ENCODE measurements around the gene MTURN.
A peak's percentile ranks its signal among the peaks of the same experiment; 100 is the strongest.

The MTURN gene

DNA sequence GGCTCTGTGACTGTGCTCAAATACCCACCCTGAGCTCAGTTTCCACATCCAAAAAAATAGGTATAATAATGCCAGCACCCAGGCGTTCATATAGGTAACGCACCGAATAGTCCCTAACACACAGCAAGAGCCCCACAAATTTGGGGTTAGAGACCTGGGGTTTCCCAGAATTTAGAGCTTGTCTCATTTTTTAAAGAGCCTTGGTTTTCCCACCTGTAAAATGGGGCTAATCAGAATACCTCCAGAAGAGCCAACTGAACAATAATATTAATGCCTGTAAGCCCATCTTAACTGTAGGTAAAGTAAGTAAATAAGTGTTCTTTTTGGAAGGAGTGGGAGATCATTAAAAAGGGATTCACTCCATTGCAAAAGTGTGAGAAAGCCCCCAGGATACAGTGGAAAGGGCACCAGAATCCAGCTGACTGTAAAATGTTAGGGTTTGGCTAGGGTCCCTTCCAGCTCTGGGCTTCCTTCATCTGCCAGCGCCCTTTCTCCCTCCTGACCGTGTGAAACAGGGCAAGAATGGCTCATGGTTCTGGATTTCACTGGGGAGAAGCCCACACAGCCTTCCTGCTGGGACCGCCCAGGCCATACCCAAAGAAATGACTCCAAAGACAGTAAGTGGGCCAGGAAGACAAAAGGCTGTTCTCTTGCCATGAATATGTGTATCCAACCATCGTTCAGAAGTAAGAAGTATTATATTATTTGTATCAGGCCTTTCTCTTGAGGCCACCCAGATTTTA lies 2.1 kb downstream of the MTURN start:
- no peak for DNase-seq

DNA sequence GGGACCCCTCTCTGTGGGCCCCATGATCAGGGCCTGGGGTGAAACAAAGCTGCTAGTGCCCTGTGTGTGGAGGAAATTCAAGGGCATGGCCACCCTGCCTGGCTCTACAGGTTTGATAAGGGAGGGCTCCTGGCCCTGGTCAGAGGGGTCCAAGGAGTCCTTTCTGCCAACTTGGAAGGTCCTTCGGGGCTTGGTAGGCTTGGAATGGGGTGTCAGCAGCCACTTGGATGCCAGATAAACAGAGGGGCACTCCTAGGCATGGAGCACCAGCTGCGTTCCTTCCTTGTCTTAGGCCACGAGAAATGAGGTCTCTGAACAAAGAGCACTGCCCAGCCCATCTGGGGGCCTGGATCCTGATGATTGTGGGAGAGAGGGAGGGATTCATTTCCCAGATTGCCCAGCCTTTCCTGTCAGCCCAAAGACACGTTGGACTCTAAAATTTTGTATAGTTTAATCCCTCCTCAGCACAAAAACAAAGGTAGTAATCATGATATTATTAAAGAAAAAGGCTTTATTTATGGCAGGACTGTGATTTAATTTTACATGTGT lies 5.1 kb downstream of the MTURN start:
- no peak for DNase-seq

DNA sequence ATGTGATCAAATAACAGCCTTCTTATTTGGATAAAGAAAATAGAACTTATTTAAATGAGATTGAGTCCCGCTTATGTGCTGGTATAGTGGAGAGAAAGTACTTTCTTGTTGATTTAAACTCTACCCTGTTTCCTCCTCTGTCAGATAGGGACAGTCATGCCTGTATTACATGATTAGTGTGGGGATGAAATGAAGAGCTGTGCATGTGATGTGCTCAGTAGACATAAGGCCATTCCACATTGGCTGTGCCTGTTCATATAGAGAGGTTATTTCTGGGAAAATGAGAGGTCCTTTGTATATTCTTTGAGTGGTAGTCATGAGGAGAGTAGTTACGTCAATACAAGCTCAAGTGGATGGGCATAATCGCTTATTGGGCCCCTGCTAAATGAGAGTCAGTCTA lies 5.7 kb downstream of the MTURN start:
- DNase-seq: no peak

DNA sequence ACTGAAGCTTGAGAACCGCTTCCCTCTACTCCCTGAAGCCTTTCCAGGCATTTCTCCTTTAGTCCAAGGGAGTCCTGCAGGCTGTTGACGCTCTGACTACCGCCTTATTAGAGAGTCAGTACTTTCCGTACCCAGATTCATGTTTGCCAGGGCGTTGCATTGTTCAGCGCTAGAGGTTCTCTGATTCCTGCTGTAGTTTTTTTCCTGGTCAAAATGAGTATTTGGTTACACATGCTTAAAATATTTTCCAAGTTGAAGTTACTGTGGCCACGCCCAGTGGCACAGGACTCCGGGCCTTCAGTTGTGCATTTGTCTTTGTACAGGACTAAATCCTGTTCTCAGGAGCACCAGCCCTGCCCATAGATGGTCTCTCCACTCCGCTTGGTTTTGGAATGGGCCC lies 7.9 kb downstream of the MTURN start:
- peak; percentile 5 for DNase-seq

DNA sequence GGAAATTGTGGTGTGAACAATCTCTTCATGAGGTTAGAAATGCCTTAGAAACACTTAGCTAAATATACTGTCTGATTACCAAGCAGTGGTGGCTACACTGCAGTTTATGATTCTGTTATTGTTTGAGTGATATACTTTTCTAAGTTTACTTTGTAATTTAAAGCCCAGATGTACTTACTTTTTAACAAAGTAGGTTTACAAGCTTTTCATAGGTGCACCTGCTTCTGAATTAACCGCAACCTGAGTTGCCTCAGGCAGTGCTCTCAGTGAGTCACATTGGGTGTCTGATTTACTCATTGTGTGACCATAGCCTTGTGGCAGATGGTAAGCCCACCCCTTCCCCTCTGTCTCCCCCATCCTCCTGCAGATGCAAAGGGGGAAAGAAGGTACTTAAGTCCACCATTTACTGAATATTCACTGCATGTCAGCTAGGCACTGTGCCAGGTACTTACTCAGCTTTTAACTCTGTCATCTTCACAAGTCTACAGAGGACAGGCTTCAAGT lies 9.0 kb downstream of the MTURN start:
- no peak for DNase-seq

DNA sequence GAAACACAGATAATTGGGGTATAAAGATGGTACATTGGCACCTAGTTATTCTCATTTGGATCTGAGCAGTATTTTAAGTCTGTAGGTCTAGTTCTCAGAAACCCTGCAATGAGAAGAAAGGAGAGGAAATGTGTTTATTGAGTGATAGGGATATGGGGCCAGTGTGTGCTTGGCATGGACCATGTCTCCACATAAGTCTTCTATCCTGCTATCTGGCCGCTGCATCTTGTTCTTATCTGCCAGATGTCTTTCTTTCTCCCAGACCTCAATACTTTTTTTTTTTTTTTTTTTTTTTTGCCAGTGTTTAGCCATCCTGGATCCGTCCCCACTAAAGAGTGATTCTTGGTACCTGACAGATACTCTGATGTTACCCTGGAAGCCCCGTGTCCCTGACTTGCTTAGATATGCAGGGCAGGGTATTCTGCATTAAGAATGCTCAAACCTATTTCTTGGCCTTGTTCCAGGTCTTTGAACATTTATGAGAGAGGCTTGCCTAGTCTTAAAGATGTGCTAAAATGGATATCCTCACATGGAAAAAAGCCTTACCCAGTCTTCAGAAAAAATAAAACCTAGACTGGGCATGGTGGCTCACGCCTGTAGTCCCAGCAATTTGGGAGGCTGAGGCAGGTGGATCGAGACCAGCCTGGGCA lies 10.0 kb downstream of the MTURN start:
- no peak for DNase-seq

DNA sequence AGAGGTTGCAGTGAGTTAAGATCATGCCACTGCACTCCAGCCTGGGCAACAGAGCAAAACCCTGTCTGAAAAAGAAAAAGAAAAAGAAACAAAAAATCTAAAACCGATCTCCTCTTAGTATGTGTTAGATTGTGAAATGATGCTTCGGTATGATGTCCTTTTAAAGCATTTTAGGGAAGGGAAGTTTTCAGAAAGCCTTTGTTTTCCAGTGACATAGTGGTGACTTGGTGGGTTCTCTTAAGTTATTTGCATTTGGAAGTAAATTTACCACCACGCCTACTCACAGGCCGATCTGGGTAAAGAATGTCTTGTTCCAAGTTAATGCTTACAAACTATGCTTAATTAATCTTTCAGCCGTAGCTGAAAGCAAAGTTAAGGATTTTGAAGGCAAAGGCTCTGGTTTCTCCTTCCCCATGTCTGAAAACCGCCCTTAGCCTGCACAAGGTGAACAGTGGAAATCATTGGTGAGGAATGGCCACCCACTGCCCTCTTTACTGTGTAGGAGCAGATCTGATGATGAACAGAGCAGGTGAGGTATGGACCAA lies 10.7 kb downstream of the MTURN start:
- DNase-seq: no peak

DNA sequence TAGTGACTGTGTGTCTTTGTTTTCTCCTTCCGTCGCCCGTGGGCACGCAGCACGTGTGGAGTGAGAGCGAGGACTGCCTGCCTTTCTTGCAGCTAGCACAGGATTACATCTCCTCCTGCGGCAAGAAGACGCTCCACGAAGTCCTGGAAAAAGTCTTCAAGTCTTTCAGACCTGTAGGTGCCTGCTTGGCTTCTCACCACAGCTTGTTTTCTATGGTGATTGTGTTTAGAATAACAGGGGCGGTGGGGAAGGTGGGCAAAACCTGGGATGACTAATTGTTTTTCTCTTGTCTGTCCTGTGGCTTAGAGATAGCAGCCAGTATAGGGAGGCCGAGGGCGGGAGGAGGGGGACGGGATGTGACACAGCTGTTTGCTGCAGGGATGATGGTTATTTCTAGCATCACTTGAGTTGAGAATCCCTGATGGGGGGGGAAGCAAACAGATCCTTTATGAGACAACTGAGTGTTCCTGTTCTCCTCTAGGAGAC lies 11.4 kb downstream of the MTURN start:
- no peak for DNase-seq

DNA sequence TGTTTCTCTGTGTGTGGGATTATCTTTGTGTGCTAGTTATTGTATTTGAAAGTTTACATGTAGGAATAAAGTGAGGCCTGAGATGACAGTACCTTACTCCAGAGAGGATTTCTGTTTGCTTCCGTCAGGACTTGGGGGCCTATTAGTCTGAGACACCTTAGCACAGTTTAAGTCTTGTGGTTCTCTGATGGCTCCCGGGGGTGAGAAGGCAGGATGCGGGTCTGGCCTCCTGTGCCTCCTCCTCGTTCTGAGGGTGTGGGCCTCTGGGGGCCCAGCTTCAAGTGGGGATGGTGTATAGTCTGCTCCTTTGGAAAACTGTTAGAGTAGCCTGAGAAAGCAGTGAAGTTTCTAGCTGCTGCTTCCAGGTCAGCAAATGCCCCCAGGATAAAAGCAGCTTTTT lies 12.4 kb downstream of the MTURN start:
- no peak for DNase-seq

DNA sequence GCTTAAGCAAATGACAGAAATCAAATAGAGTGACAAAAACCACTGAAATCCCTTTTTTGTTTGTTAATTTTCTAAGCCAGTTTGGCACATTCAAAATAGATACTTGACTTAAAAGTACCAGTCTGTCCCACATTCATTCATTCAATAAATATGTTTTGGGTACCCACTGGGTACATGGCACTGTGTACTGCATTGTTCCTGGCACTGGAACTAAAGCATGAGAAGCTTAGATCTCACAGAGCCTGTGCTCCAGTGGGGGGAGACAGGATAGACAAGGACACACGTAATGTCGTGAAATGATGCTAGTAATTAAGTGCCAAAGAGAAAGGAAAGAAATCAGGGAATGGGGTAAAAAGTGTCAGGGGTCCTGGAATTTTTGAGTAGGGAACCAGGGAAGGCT lies 13.0 kb downstream of the MTURN start:
- no peak for DNase-seq

DNA sequence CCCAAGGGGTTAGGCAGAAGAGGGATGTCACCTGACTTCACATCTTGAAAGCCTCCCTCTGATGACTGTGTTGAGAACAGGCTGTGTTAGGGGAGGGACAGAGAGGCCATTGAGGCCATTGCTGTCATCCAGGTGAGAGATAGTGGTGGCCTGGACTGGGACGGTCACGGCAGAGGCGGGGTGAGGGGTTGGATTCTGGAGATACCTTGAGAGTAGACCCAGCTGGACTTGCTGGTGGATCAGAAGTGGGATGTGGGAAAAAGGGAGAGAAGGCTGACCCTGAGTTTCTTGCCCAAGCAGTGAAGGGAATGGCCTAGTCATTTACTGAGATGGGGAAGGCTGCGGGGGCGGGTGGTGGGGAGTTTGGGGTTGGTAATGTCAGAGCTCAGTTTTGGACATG lies 13.6 kb downstream of the MTURN start:
- DNase-seq: no peak

DNA sequence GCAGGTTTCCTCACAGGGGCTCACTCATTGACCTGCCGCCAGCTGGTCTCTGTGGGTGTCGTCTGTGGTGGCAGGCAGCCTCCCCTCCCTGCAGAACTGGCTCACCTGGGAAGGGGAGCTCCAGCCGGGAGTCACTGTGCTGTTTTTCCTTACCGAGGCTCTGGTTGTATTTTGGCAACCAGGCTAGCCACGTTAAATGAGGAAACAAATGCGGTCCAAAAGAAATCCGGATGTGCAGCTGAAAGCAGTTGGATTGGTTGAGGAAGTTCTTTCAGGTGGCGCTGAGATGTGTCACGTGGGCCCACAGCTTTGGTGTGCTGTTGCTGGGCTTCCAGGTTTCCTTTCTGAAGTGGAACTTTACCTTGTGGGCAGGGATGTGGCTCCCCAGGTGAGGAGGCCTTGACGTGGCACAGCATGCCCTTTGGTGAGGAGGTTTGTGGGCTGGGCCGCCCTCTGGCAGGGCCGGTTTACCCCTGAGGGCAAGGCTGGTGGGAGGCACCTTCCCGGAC lies 14.2 kb downstream of the MTURN start:
- no peak for DNase-seq

DNA sequence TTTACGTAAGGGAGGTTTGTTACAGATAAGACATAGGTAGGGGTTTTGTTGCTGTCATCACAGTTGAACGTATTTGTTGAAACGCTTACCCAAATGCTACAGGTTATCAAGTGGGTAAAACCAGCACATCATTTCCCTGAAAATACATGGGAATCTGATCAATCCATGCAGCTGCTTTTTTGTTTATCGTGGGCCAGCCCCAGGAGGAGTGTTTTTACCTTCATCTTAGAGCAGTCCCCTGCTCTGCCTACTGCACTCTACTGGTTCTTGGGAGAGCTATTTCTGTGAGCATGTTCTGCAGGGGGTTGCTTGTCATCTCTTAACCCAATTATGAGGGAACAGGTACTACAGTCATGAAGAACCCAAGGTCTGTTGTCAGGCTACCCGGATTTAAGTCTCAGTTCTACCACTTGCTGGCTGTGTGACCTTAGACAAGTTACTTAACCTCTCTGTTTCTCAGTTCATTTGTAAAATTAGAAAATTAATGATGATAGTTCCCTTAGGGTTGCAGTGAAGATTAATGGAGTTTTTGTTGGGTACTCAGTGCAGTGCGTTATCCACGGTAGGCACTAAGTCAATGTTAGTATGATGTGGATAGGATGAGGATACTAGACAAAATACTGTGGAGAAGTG lies 15.0 kb downstream of the MTURN start:
- no peak for DNase-seq

DNA sequence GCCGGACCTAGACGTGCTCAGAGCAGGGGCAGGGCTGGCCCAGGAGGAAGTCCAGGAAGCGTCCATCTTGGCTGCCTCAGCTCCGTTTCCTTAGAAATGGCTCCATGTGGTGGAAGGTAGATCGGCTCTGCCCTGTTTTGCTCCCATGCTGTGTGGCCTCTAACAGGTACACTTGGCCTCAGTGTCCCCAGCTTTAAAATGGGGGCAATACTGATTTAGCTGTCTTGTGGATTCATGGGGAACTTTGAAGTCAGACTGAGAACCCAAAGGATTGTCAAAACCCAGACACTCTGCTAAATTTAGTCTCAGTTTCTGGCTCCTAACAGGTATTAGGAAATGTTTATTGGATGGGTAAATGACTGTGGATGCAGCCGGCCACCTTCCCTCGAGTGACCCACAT lies 15.9 kb downstream of the MTURN start:
- DNase-seq: no peak

DNA sequence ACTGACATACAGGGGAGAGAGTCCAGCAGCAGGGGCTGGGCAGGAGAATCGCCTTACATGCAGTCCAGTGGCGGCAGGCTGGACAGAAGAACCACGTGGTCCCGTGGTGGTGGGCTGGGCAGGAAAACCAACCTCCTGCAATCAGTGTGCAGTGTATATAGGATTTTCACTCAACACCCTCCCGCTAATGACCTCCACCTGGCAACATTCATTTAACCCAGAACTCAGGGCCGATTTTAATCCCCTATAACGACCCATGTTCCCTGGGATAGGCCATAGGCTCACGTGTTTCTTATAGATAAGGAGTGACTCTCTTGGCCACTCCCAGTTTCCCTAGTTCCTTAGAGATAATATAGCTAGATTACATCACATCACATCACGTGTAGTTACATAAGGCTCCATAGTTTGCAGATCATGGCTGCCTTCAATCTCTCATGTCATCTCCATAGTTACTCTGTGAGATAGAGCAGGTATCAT lies 19.4 kb downstream of the MTURN start:
- no peak for DNase-seq

DNA sequence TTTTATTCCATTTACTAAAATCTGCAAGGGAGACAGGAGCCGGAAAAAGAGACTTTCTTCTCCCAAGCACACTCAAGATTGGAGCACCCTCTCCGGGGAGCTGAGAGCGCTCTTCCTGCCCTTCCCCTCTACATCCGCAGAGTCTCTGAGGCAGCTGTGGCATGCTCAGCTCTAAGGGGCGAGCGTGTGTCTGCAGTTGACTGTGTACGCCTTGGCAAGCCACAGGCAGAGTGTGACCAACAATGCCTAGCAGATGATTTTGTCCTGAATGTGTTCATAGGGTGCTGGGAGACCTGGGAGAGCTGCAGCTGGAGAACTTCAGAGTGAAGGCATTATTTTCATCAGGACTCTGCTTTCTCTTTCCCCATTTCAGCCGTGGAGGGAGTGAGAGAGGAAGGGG lies 20.7 kb downstream of the MTURN start:
- no peak for DNase-seq

DNA sequence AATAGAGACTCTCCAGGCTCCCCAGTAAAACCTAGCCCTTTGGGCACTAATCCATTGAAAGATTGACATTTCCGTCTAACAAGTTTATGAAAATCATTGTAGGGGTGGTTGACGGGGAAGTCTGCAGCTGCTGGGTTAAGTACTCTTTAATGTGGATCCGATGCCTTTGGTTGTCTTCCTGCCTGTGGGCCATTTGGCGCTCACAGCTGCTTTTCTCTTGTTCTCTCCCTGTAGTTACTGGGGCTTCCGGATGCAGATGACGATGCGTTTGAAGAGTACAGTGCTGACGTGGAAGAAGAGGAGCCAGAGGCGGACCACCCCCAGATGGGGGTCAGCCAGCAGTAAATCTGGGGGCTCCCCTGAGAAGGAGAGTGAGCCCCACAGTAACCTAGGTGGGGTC lies 22.4 kb downstream of the MTURN start:
- DNase-seq: no peak

DNA sequence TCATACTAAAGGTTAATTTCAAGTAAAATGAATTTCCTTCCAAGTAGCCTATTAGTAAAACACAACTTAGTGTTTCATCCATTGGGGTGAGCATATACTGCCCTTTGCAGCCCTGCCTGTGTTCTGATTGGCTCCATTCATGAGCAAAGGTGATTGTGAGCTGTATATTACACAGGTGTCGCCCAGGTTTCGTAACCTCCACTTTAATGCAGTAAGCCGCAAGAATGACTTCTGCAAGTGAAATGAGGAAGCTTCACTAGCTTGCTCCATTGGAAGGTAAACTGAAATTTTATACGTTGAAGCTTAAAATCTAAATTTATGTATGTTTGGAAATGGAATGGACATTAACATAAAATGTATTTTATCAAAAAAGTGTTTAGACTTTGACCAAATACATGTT lies 24.4 kb downstream of the MTURN start:
- DNase-seq: no peak

DNA sequence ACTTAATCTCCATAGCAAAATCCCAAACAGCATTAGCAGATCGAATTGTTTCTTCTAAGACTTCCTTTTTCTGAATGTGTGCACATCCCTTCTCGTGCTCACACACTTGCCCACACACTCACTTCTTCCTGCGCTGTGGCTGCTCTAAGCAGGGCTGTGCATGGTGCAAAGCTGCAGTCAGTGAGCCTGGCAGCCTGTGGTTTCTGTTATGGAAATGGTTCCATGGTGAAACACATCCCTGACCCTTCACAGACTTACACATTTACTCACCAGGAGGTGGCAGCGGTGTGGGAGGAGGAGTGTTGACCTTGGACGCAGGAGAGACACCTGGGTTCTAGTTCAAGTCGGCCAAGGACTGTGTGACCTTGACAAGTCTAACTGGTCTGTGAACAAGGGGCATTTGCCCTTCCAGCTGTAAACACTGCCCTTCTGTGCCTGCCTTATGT lies 24.9 kb downstream of the MTURN start:
- no peak for DNase-seq

DNA sequence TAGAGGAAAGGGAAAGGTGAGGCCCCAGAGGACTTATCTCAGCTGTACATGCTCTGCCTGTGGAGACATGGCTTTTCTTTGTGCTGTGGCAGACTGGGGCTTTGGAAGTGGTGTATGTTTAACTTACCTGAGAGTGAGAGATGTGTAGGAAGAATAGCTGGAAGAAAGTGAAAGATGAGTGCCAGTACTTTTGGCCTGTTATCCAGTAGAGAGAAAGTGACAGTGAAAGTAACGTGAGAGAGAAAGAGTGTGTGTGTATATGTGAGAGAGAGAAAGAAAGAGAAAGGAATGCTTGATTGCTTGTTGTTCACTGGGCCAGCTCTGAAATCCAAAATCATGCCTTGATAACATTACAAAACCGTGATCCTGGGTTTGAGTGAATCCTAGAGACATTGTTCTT lies 25.5 kb downstream of the MTURN start:
- no peak for DNase-seq

DNA sequence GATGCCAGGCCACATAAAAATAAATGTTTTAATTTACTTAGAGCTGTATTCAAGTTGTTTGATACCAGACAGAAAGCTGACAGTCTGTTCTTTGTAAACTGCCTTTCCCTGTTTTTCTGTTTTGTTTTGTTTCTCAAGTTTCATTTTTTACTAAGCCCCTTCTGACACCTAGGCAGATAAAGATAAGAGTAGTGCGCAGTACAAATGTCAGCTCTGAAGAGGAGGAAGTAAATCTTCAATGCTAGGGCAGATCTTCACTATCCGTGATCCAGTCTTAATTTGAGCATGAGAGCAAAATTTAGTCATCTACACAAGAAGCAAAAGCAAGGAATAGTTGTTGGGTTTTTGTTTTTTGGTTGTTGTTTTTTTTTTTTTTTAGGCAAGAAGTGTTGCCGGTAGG lies 27.3 kb downstream of the MTURN start:
- no peak for DNase-seq

DNA sequence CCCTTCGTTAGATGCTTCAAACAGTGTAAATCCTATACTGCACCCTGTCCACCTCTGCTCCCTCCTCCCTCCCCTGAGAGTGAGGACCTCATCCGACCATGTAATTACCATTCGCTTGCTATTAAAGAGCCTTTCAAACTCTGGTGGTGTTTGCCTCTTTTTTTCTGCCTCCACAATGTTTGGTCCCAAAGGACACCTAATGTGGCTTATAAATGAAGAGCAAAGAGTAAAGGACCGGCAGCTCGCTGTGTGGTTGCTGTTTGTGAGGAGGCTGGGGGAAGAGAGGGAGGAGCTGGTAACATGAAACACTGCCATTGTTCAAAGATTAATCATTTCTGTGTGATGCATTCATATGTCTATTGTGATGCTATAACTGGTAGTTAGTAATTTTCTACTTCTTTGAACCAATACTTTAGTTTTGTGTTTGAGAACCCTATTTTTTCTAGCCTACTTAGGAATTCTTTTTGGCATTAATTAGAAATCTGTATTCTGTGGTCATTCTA lies 27.9 kb downstream of the MTURN start:
- DNase-seq: peak; percentile 52

All from amniotic stem cell (primary cell).